Fibroblast of villous mesenchyme (primary cell): ENCODE data around the gene GRIK4. TPM values are rescaled to one million over a fixed set of nuclear protein-coding genes. Genes with fewer than 3 reads are reported as not detected.

Experiments used
- DNase-seq: peaks from one replicate; pipeline ENCODE4 v3.0.0-alpha.2; 2010; ENCODE audit warnings: low read depth
- H3K4me3 ChIP-seq: 2 replicates; pipeline ENCODE4 v1.5.1; 2011; ENCODE audit warnings: low read depth, mild to moderate bottlenecking, low read length
- CTCF ChIP-seq: IDR thresholded peaks from 2 replicates; pipeline ENCODE4 v1.5.1; 2012; ENCODE audit warnings: low read depth, mild to moderate bottlenecking, low read length; ENCODE audit not compliant: insufficient read depth
- total RNA-seq: library from RNA; depleted of rRNA; stranded (reverse); fragments of >200 nt; gene quantifications from 2 replicates; pipeline ENCODE4 v1.2.3, GENCODE V29; 2012

GRIK4 gene
- total RNA-seq, 1 donor = under 0.01 TPM

GRCh38 chr11:120703358-120704152 lies 192.0 kb downstream of the GRIK4 start:
- DNase-seq = no peak
- TF ChIP-seq CTCF = no peak
- no peak overlapping the region for H3K4me3 ChIP-seq

GRCh38 chr11:120704256-120704750 lies 192.8 kb downstream of the GRIK4 start:
- TF ChIP-seq CTCF = no peak
- no peak overlapping the region for H3K4me3 ChIP-seq
- DNase-seq = no peak

GRCh38 chr11:120706257-120706656 lies 194.7 kb downstream of the GRIK4 start:
- H3K4me3 ChIP-seq = no peak overlapping the region
- TF ChIP-seq CTCF = no peak
- no peak for DNase-seq

GRCh38 chr11:120707098-120707497 lies 195.6 kb downstream of the GRIK4 start:
- H3K4me3 ChIP-seq = no peak overlapping the region
- no peak for TF ChIP-seq CTCF
- no peak for DNase-seq

- TF ChIP-seq CTCF = no peak
- no peak for DNase-seq
- H3K4me3 ChIP-seq = no peak overlapping the region
Measured at GRCh38 chr11:120707663-120708062, 196.1 kb downstream of the GRIK4 start.

GRCh38 chr11:120708511-120709183 lies 197.1 kb downstream of the GRIK4 start:
- no peak for TF ChIP-seq CTCF
- DNase-seq = no peak
- no peak overlapping the region for H3K4me3 ChIP-seq
